ENCODE measurements around the gene FSIP1. TPM values are rescaled to one million over a fixed set of nuclear protein-coding genes. Genes with fewer than 3 reads are reported as not detected.
"Not testable (repeated sequence)": the region's sequence is repeated elsewhere in the genome, so short reads cannot be mapped to it uniquely, and the experiment has no call there.

FSIP1 gene
- total RNA-seq, 1 donor from 2014 or later, result 1.6 TPM

GRCh38 chr15:39820050-39820602, 37.5 kb upstream of the FSIP1 start:
- Mint-ChIP-seq H3K9me3 (ENCODE audit: low read depth) (peaks cover 4% of the 10 kb centered on the region), H3K27me3 (peaks cover 4% of the 10 kb centered on the region), H3K4me3 (ENCODE audit: low read depth) (no peak overlapping the region), H3K4me1 (ENCODE audit: low read depth) (peaks cover 13% of the 10 kb centered on the region), H3K36me3 (ENCODE audit: insufficient read depth) (no peaks in the 10 kb centered on the region), H3K27ac (no peak overlapping the region)
- no peak for DNase-seq (ENCODE audit: low spot score, unreplicated experiment)
- no peak for TF ChIP-seq CTCF (IDR thresholded peaks at IDR 0.05; ENCODE audit: unreplicated experiment)

- Mint-ChIP-seq H3K9me3 (ENCODE audit: low read depth) (peaks cover 4% of the 10 kb centered on the region), H3K27me3 (peaks cover 4% of the 10 kb centered on the region), H3K4me3 (ENCODE audit: low read depth) (no peak overlapping the region), H3K4me1 (ENCODE audit: low read depth) (peaks cover 13% of the 10 kb centered on the region), H3K36me3 (ENCODE audit: insufficient read depth) (no peaks in the 10 kb centered on the region), H3K27ac (no peak overlapping the region)
- TF ChIP-seq CTCF (IDR thresholded peaks at IDR 0.05; ENCODE audit: unreplicated experiment), result no peak
- no peak for DNase-seq (ENCODE audit: low spot score, unreplicated experiment)
Observed at GRCh38 chr15:39819533-39819932, 36.9 kb upstream of the FSIP1 start.

GRCh38 chr15:39817892-39818291, 35.3 kb upstream of the FSIP1 start:
- H3K4me1 Mint-ChIP-seq (ENCODE audit: low read depth), result peaks cover 13% of the 10 kb centered on the region
- no peaks in the 10 kb centered on the region for H3K9me3 Mint-ChIP-seq (ENCODE audit: low read depth)
- H3K27ac Mint-ChIP-seq, result no peak overlapping the region
- H3K4me3 Mint-ChIP-seq (ENCODE audit: low read depth), result no peak overlapping the region
- no peaks in the 10 kb centered on the region for H3K36me3 Mint-ChIP-seq (ENCODE audit: insufficient read depth)
- TF ChIP-seq CTCF (IDR thresholded peaks at IDR 0.05; ENCODE audit: unreplicated experiment), result no peak
- peaks cover 4% of the 10 kb centered on the region for H3K27me3 Mint-ChIP-seq
- no peak for DNase-seq (ENCODE audit: low spot score, unreplicated experiment)

GRCh38 chr15:39814489-39814888, 31.8 kb upstream of the FSIP1 start:
- Mint-ChIP-seq H3K27me3 (peaks cover 4% of the 10 kb centered on the region), H3K4me1 (ENCODE audit: low read depth) (peaks cover 6% of the 10 kb centered on the region), H3K27ac (no peak overlapping the region), H3K9me3 (ENCODE audit: low read depth) (no peaks in the 10 kb centered on the region), H3K4me3 (ENCODE audit: low read depth) (no peak overlapping the region), H3K36me3 (ENCODE audit: insufficient read depth) (no peaks in the 10 kb centered on the region)
- no peak for TF ChIP-seq CTCF (IDR thresholded peaks at IDR 0.05; ENCODE audit: unreplicated experiment)
- DNase-seq (ENCODE audit: low spot score, unreplicated experiment), result no peak

- not testable (repeated sequence) for H3K4me3 Mint-ChIP-seq (ENCODE audit: low read depth); H3K36me3 Mint-ChIP-seq (ENCODE audit: insufficient read depth); H3K27me3 Mint-ChIP-seq; H3K9me3 Mint-ChIP-seq (ENCODE audit: low read depth); H3K4me1 Mint-ChIP-seq (ENCODE audit: low read depth); H3K27ac Mint-ChIP-seq; DNase-seq (ENCODE audit: low spot score, unreplicated experiment)
Observed at GRCh38 chr15:39812651-39813050, 30.0 kb upstream of the FSIP1 start.

GRCh38 chr15:39808909-39809308, 26.3 kb upstream of the FSIP1 start:
- DNase-seq (ENCODE audit: low spot score, unreplicated experiment), result no peak
- no peaks in the 10 kb centered on the region for H3K4me1 Mint-ChIP-seq (ENCODE audit: low read depth)
- H3K9me3 Mint-ChIP-seq (ENCODE audit: low read depth), result no peaks in the 10 kb centered on the region
- H3K36me3 Mint-ChIP-seq (ENCODE audit: insufficient read depth), result no peaks in the 10 kb centered on the region
- H3K27ac Mint-ChIP-seq, result no peak overlapping the region
- H3K27me3 Mint-ChIP-seq, result no peaks in the 10 kb centered on the region
- no peak overlapping the region for H3K4me3 Mint-ChIP-seq (ENCODE audit: low read depth)
- TF ChIP-seq CTCF (IDR thresholded peaks at IDR 0.05; ENCODE audit: unreplicated experiment), result no peak
